HG03025 (cell line): ENCODE results near the gene SREBF1.

Experiments used
- ATAC-seq: cut with Tn5 transposase; IDR thresholded peaks from one replicate; pipeline ENCODE4 v1.9.1; 2021; ENCODE audit warnings: mild to moderate bottlenecking, moderate library complexity; ENCODE audit not compliant: unreplicated experiment, low FRiP score

SREBF1 gene

GRCh38 chr17:17767887-17768418 lies 68.8 kb downstream of the SREBF1 start:
- ATAC-seq, result no peak

- no peak for ATAC-seq
Measured at GRCh38 chr17:17767154-17767869, 69.5 kb downstream of the SREBF1 start.

DNA sequence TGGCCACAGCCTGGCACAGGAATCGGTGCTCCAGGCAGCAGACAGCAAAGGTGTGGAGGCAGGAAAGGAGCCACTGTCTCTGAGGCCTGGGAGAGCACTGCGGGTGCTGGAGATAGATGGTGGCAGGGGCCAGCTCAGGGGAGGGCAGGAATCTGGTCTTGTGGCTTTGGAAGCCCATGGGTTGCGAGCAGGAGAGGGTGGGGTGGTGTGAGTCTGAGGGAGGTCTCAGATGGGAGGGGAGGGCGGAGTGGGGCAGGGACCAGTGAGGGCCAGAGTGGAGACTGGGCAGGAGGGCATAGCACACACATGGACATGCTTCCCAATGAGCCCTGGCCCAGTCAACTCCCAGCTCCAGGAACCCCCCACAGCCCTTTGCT lies 70.1 kb downstream of the SREBF1 start:
- ATAC-seq, result no peak

DNA sequence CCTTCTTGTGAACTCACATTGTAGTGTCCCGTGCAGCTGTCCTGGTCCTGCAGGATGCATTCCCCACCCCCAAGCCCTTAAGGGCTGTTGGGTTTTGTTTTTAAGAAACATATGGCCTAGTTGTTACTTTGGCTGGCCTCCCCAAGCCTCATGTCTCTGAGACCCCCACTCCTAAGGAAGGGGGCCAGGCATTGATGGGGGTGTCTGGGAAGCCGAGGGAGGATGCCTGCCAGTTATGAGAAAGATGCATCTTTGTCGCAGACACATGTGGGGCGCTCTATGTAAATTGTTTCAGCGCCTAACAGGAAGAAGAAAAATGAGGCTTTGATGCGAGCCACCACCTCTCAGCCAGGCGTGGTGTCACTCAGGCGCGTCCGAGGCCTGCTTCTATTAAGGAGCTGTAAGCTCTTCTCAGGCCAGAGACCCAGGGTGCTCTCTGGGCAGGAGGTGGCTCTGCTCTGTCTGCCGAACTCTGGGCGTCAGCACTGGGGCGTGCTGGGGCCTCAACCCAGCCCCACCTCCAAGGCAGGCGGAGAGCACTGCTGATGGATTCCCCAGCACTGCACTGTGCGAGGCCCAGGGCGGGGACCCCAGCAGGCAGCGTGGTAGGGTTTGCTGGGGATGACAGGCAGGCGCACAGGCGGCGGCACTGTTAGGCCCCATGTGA lies 70.6 kb downstream of the SREBF1 start:
- ATAC-seq, result peak; percentile 58

- ATAC-seq, result no peak
Measured at GRCh38 chr17:17765359-17766076, 71.3 kb downstream of the SREBF1 start.

- no peak for ATAC-seq
Measured at GRCh38 chr17:17763734-17764133, 73.1 kb downstream of the SREBF1 start.

- ATAC-seq, result no peak
Measured at GRCh38 chr17:17763136-17763535, 73.7 kb downstream of the SREBF1 start.

- ATAC-seq, result no peak
Measured at GRCh38 chr17:17762744-17763105, 74.1 kb downstream of the SREBF1 start.
